GM23338 (cell line): ENCODE data around the gene SLA2.

Source experiments
- CTCF ChIP-seq, 2 experiments: fragments of 200-600 bp in 1 of 2; sonication (generic) in 1 of 2; conservative IDR thresholded peaks; 2 replicates each; pipeline versions ENCODE4 v1.5.1 to v1.6.1; 2016 to 2017; ENCODE audit warnings: antibody characterized with exemption in 2 of 2, low read depth in 2 of 2, mild to moderate bottlenecking in 2 of 2, moderate library complexity in 1 of 2
- EZH2 ChIP-seq: fragments of 200-600 bp; sonication (generic); IDR thresholded peaks from one replicate; pipeline ENCODE4 v1.8.0; 2017; ENCODE audit warnings: antibody characterized with exemption, mild to moderate bottlenecking, low read depth; ENCODE audit not compliant: unreplicated experiment
- POLR2AphosphoS5 ChIP-seq: IDR thresholded peaks from 2 replicates; pipeline ENCODE4 v1.6.1; 2016; ENCODE audit warnings: antibody characterized with exemption, low read depth
- STAT1 ChIP-seq: IDR thresholded peaks from one replicate; pipeline ENCODE4 v1.6.1; 2016; ENCODE audit warnings: antibody characterized with exemption; ENCODE audit not compliant: unreplicated experiment
- ZNF462 ChIP-seq: fragments of 250-450 bp; sonication (Bioruptor Pico); IDR thresholded peaks from 2 replicates; pipeline ENCODE4 v1.5.0; 2020; ENCODE audit warnings: mild to moderate bottlenecking, moderate library complexity
- TF ChIP-seq, protein P1 (sequence below): IDR thresholded peaks from one replicate; pipeline ENCODE4 v1.6.1; 2018; ENCODE audit warnings: antibody characterized with exemption; ENCODE audit not compliant: unreplicated experiment

GRCh38 chr20:36571564-36572504 lies 74.2 kb downstream of the SLA2 start:
- peak; percentile 89 for TF ChIP-seq POLR2AphosphoS5
- 0 out of 4 replicates have a peak, but pooled peaks of 1 of the 2 experiments have one; percentile 8 for TF ChIP-seq CTCF (conservative IDR thresholded peaks at IDR 0.05; ENCODE audit: low read depth in 2 of 2)
- no peak for TF ChIP-seq ZNF462 (CRISPR knock-in tag)
- TF ChIP-seq, protein P1, sequence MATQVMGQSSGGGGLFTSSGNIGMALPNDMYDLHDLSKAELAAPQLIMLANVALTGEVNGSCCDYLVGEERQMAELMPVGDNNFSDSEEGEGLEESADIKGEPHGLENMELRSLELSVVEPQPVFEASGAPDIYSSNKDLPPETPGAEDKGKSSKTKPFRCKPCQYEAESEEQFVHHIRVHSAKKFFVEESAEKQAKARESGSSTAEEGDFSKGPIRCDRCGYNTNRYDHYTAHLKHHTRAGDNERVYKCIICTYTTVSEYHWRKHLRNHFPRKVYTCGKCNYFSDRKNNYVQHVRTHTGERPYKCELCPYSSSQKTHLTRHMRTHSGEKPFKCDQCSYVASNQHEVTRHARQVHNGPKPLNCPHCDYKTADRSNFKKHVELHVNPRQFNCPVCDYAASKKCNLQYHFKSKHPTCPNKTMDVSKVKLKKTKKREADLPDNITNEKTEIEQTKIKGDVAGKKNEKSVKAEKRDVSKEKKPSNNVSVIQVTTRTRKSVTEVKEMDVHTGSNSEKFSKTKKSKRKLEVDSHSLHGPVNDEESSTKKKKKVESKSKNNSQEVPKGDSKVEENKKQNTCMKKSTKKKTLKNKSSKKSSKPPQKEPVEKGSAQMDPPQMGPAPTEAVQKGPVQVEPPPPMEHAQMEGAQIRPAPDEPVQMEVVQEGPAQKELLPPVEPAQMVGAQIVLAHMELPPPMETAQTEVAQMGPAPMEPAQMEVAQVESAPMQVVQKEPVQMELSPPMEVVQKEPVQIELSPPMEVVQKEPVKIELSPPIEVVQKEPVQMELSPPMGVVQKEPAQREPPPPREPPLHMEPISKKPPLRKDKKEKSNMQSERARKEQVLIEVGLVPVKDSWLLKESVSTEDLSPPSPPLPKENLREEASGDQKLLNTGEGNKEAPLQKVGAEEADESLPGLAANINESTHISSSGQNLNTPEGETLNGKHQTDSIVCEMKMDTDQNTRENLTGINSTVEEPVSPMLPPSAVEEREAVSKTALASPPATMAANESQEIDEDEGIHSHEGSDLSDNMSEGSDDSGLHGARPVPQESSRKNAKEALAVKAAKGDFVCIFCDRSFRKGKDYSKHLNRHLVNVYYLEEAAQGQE, result no peak
- TF ChIP-seq EZH2, result no peak
- TF ChIP-seq STAT1, result no peak
